Astrocyte of the hippocampus (primary cell): ENCODE measurements around the gene ZNF385C.
A peak's percentile ranks its signal among the peaks of the same experiment; 100 is the strongest.

Source experiments
- DNase-seq: peaks from one replicate; pipeline ENCODE4 v3.0.0; 2011; ENCODE audit warnings: low read depth, low spot score

Gene ZNF385C

DNA sequence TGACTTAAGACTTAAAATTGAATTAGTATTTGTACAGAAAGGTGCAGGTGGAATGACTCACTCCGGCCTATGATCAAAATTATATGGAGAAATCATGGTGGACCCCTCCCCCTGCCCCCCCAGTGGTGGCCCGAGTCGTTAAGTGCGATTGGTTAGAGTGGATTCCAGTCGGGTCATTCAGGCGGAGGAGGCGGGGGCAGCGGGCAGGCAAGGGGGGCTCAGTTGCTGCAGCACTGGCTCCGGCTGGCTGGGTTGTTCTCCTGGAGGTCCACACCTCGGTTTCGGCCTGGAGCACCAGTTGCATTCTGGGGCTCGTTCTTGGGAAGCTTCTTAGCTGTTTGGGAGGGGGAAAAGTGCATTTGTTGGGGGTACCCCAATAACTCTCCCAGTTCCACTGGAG, 27.3 kb upstream of the ZNF385C start:
- no peak for DNase-seq

DNA sequence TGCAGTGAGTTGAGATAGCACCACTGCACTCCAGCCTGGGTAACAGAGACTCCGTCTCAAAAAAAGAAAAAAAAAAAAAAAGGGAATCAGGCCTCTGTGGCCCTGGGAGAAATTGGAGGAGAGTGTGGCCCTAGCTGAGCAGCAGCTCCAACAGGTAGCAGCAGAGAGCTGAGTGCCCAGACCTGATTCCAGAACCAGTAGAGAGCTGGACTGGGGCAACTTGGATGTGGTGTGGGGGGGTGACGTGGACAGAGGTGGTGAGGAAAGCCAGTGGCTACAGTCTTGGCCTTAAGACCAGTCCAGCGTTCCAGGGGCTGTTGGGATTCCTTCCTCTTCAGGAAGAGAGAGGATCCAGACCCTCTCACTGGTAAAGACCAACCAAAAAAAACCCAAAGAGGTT, 26.0 kb upstream of the ZNF385C start:
- no peak for DNase-seq

DNA sequence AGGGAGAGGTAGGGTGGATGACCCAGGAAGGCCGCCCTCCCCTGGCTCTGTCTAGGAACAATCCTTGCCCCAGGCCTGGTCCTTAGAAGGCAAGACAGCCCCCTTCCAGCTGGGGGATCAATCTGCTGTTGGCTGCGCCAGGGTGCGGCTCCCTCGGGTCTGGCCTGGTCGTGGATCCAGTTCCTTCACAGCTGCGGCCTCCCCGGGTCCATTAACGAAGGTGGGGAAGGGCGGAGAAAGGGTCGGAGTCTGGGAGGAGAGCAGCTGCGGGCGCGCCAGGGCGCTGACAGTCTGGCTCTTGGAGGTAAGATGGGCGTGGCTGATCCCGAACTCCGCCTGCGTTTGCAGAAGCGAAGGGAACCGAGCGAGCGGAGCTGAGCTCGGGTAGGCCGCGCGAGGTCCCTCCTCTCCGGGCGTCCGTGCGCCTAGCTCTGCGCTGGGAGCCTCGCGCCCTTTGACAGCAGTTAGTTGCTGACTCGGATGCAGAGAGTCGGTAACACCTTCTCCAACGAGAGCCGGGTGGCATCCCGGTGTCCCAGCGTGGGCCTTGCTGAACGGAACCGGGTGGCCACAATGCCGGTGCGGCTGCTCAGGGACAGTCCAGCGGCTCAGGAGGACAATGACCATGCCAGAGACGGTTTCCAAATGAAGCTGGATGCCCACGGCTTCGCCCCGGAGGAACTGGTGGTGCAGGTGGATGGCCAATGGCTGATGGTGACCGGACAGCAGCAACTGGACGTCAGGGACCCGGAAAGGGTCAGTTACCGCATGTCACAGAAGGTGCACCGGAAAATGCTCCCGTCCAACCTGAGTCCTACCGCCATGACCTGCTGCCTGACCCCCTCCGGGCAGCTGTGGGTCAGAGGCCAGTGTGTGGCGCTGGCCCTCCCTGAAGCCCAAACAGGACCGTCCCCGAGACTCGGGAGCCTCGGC, 24.4 kb upstream of the ZNF385C start, which contains the start of gene HSPB9:
HSPB9 (plus strand) TSS at position 434 of the 933 bp plus-strand sequence; CDS start at position 481, 47 bp downstream.
- no peak for DNase-seq

DNA sequence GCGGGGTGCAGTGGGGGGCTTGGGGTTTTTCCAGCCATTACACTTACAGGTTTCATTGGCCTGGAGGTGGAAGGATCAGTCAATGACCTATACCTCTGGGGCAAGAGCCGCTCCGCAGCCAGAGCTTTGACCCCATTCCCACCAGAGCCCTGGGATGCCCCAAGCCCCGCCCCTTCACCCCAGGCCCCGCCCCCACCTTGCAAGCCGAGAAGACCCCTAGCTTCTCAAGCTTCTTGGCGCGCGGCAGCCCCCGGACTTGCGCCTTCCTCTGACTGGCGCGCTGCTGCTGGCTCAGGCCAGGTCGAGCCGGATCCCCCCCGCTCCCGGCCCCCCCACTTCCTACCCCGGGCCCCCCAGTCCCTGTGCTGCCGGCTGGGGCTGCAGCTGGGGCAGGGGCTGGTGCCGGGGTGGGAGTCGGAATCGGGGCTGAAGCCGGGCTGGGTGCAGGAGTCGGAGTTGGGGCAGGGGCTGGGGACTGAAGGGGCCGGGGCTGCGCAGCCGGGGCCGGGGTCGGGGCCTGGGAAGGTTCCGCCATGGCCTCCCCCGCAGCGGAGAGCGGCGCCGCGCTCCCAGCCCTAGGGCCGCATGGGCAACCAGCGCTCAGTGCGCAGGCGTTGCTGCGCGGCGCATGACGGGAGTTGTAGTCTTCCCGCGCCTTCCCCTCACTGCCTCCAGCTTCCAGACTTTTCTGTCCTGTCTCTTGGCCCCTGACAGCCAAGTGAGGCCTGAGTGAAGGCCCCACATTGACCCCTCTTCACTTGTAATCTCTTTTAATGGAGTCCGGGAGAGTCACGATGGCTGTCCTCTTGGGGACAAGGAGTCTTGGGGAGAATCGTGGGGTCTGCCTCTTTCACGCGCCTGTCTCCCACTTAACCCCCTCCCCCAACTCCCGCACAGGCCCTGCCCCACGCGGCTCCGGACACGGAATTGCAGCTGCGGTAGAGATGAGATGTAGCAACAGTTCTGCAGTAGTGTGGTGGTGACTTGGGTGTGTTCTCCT, 22.8 kb upstream of the ZNF385C start, which contains the start of gene KAT2A:
KAT2A (minus strand) TSS at position 598 of the 1,000 bp plus-strand sequence; CDS start at position 535, 63 bp downstream.
- DNase-seq, result peak; percentile 92

DNA sequence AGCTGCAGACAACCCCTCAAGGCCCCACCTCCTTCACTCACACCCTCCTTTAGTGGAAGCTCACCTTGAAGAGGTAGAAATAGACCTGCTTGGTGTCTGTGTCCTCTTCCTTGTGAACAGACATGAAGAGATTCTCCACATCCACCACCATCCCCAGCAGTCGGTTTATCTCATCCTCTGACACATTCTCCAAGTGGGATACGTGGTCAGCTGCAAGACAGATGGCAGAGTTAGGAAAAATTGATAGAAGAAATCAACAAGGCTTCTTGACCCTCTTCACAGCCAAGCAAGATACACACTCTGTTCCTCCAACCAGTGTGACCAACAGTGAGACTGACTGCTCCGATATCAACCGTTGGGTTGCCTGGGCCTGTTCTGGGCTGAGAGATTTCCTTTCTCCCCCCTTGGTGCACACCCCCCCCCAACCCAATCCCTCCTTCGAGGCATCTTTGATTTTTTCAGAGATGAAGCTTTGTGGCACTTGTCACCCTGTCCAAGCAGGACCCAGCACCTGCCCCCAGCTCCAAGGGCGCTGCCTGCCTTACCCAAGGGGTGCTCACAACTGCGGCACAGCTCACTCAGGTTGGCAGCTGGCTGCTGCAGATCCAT, 22.0 kb upstream of the ZNF385C start:
- no peak for DNase-seq

DNA sequence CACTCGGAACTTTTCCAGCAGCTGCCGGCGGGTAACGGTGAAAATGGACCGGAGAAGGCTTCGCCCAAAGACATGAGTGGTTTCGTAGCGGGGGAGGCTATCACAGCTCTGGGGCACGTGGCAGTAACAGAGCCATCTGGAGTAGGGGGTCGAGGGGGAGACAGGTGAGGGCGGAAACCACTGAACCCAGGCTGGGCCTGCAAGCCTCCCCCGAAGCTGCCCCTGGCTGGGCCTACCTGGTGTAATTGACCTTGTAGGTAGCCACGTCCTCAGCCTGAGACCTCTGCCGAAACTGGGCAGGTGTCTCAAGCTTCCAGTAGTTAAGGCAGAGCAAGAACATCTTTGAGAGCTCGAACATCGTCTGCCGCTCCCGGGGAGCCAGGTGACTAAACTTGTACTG, 21.0 kb upstream of the ZNF385C start:
- no peak for DNase-seq

DNA sequence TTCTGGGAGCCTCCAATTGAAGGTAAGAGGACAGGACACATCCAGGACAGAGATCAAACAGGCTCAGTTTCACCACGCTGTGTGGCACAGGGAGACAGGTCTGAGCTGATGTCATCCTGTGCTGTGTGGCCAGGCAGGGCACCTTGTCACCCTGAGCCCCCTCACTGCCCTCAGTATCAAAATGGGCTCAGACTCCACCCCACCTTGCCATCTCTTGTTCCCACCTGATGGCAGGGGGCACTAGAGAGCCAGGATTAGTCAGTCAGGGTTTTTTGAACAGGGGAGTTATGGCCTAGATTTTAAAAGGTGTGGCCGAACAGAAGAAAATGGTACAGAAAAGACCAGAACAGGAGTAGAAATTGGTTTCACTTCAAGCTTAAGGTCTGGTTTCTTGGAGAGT, 20.3 kb upstream of the ZNF385C start:
- peak; percentile 59 for DNase-seq

DNA sequence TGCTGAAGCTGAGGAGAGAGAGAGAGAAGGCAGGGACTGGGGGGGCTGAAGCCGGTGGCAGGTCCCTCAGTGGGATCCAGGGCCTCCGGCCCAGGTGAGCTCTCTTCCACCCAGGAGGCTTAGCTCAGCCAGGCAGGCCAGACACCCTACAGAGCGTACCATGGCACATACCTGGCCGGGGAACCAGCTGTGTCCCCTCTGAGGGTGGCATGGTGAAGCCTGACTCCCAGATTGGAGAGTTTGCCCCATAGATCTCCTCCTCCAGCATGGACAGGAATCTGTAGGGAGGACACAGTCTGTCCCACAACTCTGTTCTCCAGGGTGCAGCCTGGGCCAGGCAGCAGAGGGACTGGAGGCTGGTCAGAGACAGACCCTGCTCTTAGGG, 19.8 kb upstream of the ZNF385C start:
- no peak for DNase-seq

DNA sequence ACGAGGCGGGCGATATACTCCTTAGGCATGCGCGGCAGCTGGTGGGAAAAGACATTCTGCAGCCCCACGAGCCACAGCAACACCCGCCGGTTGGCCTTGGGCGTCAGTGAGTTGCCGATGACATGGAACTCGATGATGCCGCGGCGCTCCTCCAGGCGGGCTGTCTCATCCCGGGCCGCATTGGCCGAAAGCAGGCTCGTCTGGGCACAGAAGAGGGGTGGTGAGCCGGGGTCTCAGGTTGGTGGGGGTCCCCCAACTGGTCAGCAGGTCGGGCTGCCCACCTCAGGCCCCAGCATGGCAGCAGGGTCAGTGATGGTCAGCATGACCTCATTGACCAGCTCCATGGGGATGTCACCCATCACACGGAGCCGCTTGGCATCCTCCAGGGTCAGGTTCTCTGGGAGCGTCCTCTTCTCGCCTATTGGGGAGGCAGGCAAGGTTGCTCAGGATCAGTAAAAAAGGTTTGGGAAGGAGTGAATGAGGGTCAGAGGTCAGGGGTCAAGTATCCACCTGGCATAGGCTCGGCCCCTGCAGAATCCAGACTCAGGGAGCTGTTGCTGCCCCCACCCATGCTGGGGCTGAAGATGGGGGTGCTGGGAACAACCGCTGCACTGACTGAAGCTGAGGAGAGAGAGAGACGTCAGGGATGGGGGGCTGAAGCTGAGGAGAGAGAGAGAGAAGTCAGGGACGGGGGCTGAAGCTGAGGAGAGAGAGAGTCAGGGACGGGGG, 19.3 kb upstream of the ZNF385C start:
- DNase-seq, result no peak

DNA sequence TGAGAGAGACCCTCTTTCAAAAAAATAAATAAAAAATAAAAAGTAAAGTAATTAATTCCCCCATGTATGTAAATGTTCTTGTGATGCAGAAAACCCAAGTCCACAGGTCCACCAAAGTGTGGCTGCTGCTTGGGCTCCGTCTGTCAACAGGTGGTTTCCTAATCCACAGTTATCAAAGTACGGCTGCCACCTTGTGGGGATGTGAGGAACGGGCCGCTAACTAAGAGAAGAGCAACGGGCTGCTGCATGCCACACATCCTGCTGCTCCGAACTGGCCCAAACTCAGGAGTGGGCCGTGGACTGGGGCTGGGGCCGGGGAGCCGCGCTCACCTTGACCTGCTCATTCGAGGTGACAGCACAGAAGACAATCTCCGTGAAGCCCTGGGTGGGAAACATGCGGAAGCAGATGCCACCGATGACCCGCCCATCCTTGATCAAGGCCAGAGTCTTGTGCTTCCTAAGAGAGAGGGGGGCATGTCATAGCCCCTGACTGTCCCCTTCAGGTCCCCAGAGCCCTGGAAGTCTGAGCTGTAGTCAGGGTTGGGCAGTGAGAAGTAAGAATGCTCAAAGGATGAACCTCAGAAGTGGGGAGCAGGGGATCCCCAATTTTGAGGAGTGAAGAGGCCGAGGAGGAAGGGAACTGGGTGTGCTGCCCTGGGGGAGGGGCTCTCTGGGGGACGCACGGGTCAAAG, 18.6 kb upstream of the ZNF385C start:
- DNase-seq, result peak; percentile 89

DNA sequence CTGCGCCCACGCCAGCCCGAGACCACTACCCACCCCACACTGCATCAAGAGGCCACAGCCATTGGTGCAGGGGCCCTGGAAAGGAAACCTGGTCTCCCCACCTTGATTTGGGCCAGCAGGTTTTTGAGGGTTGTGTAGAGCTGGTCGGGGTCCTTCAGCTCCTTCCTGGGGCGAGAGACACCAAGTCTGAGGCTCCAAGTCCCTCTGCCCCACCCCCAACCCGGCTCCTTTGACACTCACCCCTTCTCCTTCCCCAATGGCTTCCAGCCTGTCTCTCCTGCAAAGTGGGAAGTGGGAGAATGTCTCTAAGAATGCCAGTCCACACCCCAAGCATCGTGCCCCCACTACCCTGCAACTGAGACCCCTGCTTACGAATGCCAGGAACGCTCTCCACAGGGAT, 15.8 kb upstream of the ZNF385C start:
- no peak for DNase-seq

DNA sequence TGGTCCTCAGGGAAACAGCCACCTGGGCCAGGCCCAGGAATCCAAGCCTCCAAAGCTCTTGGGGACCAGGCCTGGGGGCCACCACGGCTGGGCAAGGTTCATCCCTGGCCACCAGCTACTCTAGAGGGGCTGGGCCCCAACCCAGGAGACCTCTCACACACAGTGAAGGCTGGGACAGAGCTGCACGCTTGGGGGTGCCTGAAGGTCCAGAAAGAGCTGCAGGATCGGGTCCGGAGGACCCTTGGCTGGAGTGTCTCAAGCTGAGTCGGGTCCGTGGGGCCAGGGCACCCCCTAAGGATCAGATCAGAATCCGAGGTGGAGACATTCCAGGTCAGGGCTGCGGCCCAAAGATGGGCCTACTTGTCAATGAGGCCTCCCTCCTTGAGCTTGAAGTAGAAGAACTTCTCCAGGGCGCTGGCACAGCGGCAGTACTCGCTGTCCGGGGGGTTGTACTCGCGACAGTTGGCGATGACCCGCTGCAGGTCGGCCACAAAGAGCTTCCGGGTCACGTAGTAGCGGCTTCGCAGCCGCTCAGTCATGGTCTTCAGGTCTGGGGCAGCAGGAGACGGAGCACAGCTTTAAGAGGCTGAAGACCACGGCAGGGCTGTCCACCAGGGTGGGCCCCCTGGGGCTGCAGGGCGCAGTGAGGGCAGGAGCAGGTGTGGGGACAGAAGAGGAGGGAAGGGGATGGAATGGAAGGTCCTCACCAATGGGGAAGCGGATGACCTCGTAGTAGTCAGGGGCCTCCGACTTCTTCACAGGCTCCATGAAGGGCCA, 15.2 kb upstream of the ZNF385C start:
- no peak for DNase-seq

DNA sequence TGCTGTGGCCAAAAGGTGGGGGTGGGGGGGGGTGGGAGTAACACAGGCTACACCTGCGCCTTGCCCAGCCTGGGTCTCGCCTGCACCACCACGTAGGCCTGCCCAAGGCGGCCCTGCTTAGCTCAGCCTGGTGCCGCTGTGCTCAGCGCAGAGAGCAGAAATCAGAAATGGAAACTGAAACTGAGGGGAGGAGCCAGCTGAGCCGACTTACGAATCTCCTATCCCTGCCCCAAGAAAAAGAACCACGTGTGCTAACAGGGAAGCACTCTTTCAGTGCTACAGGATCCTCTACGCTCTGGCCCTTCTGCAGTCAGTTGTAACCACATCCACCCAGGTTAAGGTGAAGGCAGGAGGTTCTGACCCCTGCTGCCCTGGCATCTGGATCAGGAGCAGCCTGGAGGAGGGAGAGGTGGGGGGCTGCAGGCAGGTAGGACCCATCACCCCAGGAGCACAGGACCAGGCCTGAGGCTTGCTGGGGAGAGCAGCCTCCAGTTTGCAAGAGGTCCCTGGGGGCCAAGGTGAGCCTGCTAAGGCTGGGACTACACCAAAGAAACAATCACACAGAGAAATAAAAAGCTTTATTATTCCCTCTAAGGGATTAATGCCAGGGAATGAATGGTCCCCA, 14.4 kb upstream of the ZNF385C start, which contains the start of gene DHX58:
DHX58 (minus strand) TSS at position 163 of the 625 bp plus-strand sequence. CDS start 822 bp downstream, outside the sequence.
- DNase-seq, result peak; percentile 72

DNA sequence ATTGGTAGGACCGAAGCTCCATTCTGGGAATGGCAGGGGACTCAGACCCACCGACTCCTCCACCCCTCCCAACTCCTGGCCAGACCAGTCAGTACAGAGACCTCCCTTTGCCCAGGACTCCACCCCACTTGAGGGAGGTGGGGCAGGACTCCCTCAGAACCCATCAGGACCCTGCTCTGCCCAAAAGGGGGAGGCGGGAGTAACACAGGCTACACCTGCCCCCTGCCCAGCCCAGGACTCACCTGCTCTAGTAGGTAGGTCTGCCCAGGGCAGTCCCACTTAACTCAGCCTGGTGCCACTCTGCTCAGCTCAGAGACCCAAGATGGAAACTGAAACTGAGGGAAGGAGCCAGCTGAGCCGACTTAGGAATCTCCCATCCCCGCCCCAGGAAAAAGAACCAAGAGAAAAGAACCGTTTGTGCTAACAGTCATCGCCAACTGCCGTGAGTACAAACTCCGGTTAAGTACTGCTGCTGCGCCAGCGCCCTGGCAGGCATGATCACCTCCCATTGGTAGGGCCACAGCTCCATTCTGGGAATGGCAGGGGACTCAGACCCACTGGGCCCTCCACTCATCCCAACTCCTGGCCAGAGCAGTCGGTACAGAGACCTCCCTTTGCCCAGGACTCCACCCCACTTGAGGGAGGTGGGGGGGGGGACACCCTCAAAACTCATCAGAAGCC, 13.7 kb upstream of the ZNF385C start:
- DNase-seq, result no peak

DNA sequence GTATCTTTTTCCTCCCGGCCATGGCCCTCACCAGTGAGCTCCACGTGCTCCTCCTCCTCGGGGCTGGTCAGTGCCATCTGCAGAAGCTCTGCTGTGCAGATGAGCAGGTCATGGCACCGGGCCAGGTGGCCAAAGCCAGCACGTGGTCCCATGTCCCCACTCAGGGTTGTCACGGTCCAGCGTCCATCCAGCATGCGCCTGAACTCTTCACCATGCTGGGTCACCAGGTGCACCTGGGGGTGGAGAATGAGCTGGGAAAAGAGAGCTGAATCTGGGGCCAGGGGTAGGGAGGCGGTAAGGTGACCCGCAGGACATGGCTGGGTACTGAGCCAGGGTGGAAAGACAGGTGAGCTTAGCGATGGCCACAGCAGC, 13.0 kb upstream of the ZNF385C start:
- no peak for DNase-seq

DNA sequence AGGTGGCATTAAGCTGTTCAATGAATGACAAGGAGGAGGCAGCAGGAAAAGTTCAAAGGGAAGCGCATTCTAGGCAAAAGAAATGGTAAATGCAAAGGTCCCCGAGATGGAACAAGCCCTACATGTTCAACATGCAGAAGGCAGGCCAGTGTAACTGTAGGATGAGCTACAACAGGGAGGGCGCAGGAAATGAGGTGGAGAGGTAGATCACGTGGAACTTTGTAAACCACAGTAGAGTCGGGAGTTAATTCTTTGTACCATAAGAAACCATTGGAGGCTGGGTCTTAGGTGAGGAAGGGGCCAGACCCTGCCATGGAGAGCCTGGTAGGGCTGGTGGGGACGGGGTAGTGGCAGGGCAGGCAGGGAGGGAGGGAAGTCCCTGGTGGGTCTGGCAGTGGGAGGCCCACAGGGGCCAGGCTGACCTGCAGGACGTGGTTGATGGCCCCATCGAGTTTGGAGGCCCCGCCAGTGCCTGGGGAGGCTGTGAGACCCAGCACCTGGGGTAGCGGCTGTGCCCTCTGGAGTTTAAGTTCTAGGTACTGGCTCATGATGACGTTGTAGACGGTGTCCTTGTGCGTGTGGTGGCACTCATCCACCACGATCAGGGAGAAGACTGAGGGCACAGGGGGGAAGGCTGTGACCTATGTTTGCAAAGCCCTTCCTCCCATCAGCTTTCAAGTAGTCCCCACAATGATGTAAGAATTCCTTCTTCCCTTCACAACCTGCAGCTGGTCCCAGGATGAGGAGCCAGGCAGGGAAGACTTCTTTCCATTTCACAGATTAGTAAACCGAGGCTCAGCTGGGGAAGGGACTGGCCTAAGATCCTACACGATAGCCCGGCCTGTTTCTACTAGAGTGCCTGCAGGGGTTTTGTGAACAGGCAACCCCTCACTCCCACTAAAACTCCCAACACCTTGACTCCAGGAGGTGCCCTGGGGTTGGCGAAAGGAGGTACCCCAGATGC, 12.3 kb upstream of the ZNF385C start:
- no peak for DNase-seq

DNA sequence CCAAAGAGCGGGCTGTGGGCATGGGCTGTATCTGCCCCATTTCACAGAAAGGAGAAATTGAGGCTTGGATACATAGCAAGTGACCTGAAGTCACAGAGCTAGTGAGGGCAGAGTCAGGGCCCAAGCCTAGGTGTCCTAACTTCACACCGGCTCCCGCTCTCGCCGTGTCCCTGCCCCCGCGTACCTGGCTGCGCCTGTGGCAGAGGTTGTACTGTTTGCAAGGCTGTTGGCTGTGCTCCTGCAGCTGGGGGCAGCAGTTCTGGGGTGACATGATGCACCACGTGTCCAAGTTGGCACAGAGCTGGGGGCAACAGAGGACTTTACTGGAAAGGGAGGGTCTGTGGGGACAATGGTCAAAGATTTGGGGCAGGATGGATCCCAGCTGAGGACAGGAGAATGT, 10.8 kb upstream of the ZNF385C start:
- no peak for DNase-seq
